ENCODE data around the gene SIGLEC12. TPM values are rescaled to one million over a fixed set of nuclear protein-coding genes. Genes with fewer than 3 reads are reported as not detected.

SIGLEC12 gene
- total and polyA plus RNA-seq, 9 of the 15 experiments (the other 6 are each of a cell fraction or from before 2014, with no cell fraction given), result 0.08 to 1.3 (median 0.54) TPM

- TF ChIP-seq AFF1 (IDR thresholded peaks at IDR 0.05; ENCODE audit: low read depth in 1 of 2, partially characterized antibody in 2 of 2) (peak in 1 of 2 experiments; percentile 36), TCF3 (CRISPR knock-in tag; IDR thresholded peaks at IDR 0.05) (0 out of 2 replicates have a peak, but pooled peaks have one; percentile 19), TAF9B (IDR thresholded peaks at IDR 0.05; ENCODE audit: partially characterized antibody) (peak; percentile 38), BCOR (IDR thresholded peaks at IDR 0.05) (peak; percentile 78), RAD51 (IDR thresholded peaks at IDR 0.05; ENCODE audit: borderline replicate concordance, low read depth) (peak; percentile 26; the same call in 1 of the 2 replicates), TEAD1 (CRISPR knock-in tag; IDR thresholded peaks at IDR 0.05) (peak in 1 of 2 experiments; percentile 54; a peak in 1 of 4 replicates), ATF1 (CRISPR knock-in tag; IDR thresholded peaks at IDR 0.05) (no peak), ATF1 (tag; IDR thresholded peaks at IDR 0.05) (peak; percentile 18; the same call in 1 of the 2 replicates), MEIS2 (IDR thresholded peaks at IDR 0.05; ENCODE audit: partially characterized antibody) (peak; percentile 80), SUPT5H (IDR thresholded peaks at IDR 0.05) (0 out of 2 replicates have a peak, but pooled peaks have one; percentile 5), SMARCA4 (IDR thresholded peaks at IDR 0.05) (peak; percentile 52), ZNF263 (CRISPR knock-in tag; IDR thresholded peaks at IDR 0.05; ENCODE audit: borderline replicate concordance) (peak; percentile 77), RUNX1 (IDR thresholded peaks at IDR 0.05; ENCODE audit: low read depth) (no peak), MLLT1 (IDR thresholded peaks at IDR 0.05) (peak in 1 of 2 experiments; percentile 24; a peak in 2 of 4 replicates), SPI1 (IDR thresholded peaks at IDR 0.05; ENCODE audit: borderline replicate concordance, low read depth, low read length) (peak; percentile 32; the same call in 1 of the 2 replicates), CEBPB (tag; IDR thresholded peaks at IDR 0.05) (peak; percentile 89), ZNF395 (CRISPR knock-in tag; IDR thresholded peaks at IDR 0.05) (0 out of 2 replicates have a peak, but pooled peaks have one; percentile 46), FOXJ2 (tag; IDR thresholded peaks at IDR 0.05) (peak; percentile 63; the same call in 1 of the 2 replicates), PBX2 (CRISPR knock-in tag; IDR thresholded peaks at IDR 0.05; ENCODE audit: low read depth) (no peak), PBX2 (tag; conservative IDR thresholded peaks at IDR 0.05; ENCODE audit: low read depth) (peak; percentile 71)
These were observed 30.6 kb downstream of the SIGLEC12 start (continued) for GRCh38 chr19:51470966-51471365.

All from K562 (cell line).